Suprapubic skin (tissue), 4 donors: ENCODE results near the gene ATP2C2. TPM values are rescaled to one million over a fixed set of nuclear protein-coding genes. Genes with fewer than 3 reads are reported as not detected.

Experiments used
- DNase-seq, 2 donors: peaks; one replicate each; pipeline ENCODE4 v3.0.0-alpha.2; 2019; ENCODE audit warnings: low spot score in 2 of 2
- H3K27ac ChIP-seq: fragments of 200-600 bp; sonication (generic); one replicate; pipeline ENCODE4 v1.5.1; 2019
- H3K27me3 ChIP-seq: fragments of 200-600 bp; sonication (generic); one replicate; pipeline ENCODE4 v1.5.1; 2019
- H3K36me3 ChIP-seq: fragments of 200-600 bp; sonication (generic); one replicate; pipeline ENCODE4 v1.5.1; 2019
- H3K4me1 ChIP-seq: fragments of 200-600 bp; sonication (generic); one replicate; pipeline ENCODE4 v1.5.1; 2019
- H3K4me3 ChIP-seq: fragments of 200-600 bp; sonication (generic); one replicate; pipeline ENCODE4 v1.5.1; 2019; ENCODE audit warnings: mild to moderate bottlenecking
- H3K9me3 ChIP-seq: fragments of 200-600 bp; sonication (generic); one replicate; pipeline ENCODE4 v1.5.1; 2019
- EP300 ChIP-seq: sonication (generic); formaldehyde crosslinking; IDR thresholded peaks from one replicate; pipeline ENCODE4 v1.6.1; 2017; ENCODE audit warnings: antibody characterized with exemption
- POLR2A ChIP-seq, 2 donors: fragments of 450-650 bp; IDR thresholded peaks; one replicate each; pipeline ENCODE4 v1.6.1; 2017; ENCODE audit warnings: antibody characterized with exemption in 2 of 2, mild to moderate bottlenecking in 2 of 2, moderate library complexity in 2 of 2
- POLR2AphosphoS5 ChIP-seq, 3 donors: sonication (generic); formaldehyde crosslinking; IDR thresholded peaks; one replicate each; pipeline ENCODE4 v1.6.1; 2017; ENCODE audit warnings: antibody characterized with exemption in 3 of 3
- WGBS: methylation state at CpG from one replicate; pipeline ENCODE4 v1.1.5; 2018; 5-methylcytosine and 5-hydroxymethylcytosine counted together
- total RNA-seq, 4 donors: library from RNA; depleted of rRNA; stranded (reverse); fragments of >200 nt; gene quantifications; one replicate each; pipeline ENCODE4 v1.1.0, GENCODE V29; 2016
- TF ChIP-seq, protein P1 (sequence below), 2 donors: fragments of 200-600 bp in 1 of 2; fragments of 450-650 bp in 1 of 2; sonication (generic) in 1 of 2; IDR thresholded peaks; one replicate each; pipeline ENCODE4 v1.5.1; 2016 to 2019; ENCODE audit warnings: antibody characterized with exemption in 2 of 2, mild to moderate bottlenecking in 1 of 2, moderate library complexity in 1 of 2

ATP2C2 gene
- total RNA-seq, 4 donors from 2014 or later = 28.0 to 85.6 (median 40.3) TPM

DNA sequence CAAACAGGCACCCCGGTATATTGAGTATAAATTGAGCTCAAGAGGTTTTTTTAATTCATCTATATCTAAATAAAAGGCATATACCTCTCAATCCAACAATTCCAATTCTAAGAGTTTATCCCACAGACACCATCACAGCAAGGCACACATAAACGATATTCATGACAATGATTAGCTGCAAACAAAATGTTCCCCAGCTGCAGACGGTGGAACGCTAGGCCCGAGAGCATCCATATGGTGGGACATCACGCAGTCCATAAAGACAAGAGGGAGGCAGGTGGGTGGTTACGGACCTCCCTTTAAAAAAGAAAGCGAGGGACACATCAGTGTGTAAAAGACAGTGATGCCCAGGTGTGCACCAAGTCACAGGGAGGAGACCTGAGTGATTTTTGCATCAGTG lies 108.1 kb downstream of the ATP2C2 start:
- Histone ChIP-seq H3K4me1 (no peaks in the 10 kb centered on the region), H3K27ac (no peak overlapping the region), H3K9me3 (no peaks in the 10 kb centered on the region), H3K36me3 (peaks cover 28% of the 10 kb centered on the region), H3K27me3 (no peaks in the 10 kb centered on the region), H3K4me3 (no peak overlapping the region)
- peak in 1 of 2 donors; percentile 18 for DNase-seq
- no peak for TF ChIP-seq POLR2AphosphoS5 (IDR thresholded peaks at IDR 0.05)
- 92% methylated on average over 8 of the region's 8 CpGs for WGBS

DNA sequence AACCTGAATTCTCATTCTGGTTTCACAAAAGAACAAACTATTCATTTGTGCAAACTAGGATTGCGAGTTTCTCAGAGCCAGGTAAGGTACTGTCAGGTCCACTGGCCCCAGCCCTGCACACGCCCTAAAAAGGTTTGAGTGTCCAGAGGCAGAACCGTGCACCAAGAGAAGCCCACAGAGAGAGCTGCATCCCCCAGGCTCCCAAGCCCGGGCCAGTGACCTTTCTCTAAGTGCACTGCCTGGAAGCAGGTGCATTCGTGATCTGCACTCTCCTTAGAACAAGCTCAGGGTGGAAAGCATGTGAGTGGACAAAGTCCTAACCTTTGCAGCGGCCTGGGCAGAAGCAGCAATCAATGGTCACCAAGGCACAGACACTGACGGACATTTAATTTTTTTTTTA lies 109.3 kb downstream of the ATP2C2 start:
- DNase-seq = peak in 1 of 2 donors; percentile 50
- peaks cover 40% of the 10 kb centered on the region for H3K36me3 ChIP-seq
- 78% methylated on average over 7 of the region's 7 CpGs for WGBS
- TF ChIP-seq, protein P1, sequence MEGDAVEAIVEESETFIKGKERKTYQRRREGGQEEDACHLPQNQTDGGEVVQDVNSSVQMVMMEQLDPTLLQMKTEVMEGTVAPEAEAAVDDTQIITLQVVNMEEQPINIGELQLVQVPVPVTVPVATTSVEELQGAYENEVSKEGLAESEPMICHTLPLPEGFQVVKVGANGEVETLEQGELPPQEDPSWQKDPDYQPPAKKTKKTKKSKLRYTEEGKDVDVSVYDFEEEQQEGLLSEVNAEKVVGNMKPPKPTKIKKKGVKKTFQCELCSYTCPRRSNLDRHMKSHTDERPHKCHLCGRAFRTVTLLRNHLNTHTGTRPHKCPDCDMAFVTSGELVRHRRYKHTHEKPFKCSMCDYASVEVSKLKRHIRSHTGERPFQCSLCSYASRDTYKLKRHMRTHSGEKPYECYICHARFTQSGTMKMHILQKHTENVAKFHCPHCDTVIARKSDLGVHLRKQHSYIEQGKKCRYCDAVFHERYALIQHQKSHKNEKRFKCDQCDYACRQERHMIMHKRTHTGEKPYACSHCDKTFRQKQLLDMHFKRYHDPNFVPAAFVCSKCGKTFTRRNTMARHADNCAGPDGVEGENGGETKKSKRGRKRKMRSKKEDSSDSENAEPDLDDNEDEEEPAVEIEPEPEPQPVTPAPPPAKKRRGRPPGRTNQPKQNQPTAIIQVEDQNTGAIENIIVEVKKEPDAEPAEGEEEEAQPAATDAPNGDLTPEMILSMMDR (IDR thresholded peaks at IDR 0.05) = no peak
- TF ChIP-seq POLR2A (IDR thresholded peaks at IDR 0.05) = no peak
- no peak for TF ChIP-seq POLR2AphosphoS5 (IDR thresholded peaks at IDR 0.05)
- no peak for TF ChIP-seq EP300
- H3K9me3 ChIP-seq = no peaks in the 10 kb centered on the region
- H3K4me3 ChIP-seq = no peak overlapping the region
- H3K27me3 ChIP-seq = no peaks in the 10 kb centered on the region
- no peaks in the 10 kb centered on the region for H3K4me1 ChIP-seq
- H3K27ac ChIP-seq = no peak overlapping the region

GRCh38 chr16:84478172-84478947 lies 110.0 kb downstream of the ATP2C2 start:
- 84% methylated on average over 13 of the region's 13 CpGs for WGBS
- Histone ChIP-seq H3K36me3 (peaks cover 47% of the 10 kb centered on the region), H3K27me3 (no peaks in the 10 kb centered on the region), H3K9me3 (no peaks in the 10 kb centered on the region), H3K4me3 (no peak overlapping the region), H3K27ac (no peak overlapping the region), H3K4me1 (no peaks in the 10 kb centered on the region)
- TF ChIP-seq EP300 = no peak
- TF ChIP-seq, protein P1 (IDR thresholded peaks at IDR 0.05) = no peak
- no peak for TF ChIP-seq POLR2A (IDR thresholded peaks at IDR 0.05)
- no peak for TF ChIP-seq POLR2AphosphoS5 (IDR thresholded peaks at IDR 0.05)
- DNase-seq = peak in 1 of 2 donors; percentile 29

- 94% methylated on average over 9 of the region's 16 CpGs for WGBS
- H3K9me3 ChIP-seq = no peaks in the 10 kb centered on the region
- H3K4me1 ChIP-seq = peaks cover 3% of the 10 kb centered on the region
- peaks cover 58% of the 10 kb centered on the region for H3K36me3 ChIP-seq
- H3K27ac ChIP-seq = no peak overlapping the region
- DNase-seq = peak in 1 of 2 donors; percentile 63
- TF ChIP-seq, protein P1 (IDR thresholded peaks at IDR 0.05) = no peak
- no peak for TF ChIP-seq POLR2A (IDR thresholded peaks at IDR 0.05)
- TF ChIP-seq POLR2AphosphoS5 (IDR thresholded peaks at IDR 0.05) = no peak
- TF ChIP-seq EP300 = no peak
- H3K4me3 ChIP-seq = no peak overlapping the region
- no peaks in the 10 kb centered on the region for H3K27me3 ChIP-seq
These were observed 111.5 kb downstream of the ATP2C2 start for GRCh38 chr16:84479716-84480450.

DNA sequence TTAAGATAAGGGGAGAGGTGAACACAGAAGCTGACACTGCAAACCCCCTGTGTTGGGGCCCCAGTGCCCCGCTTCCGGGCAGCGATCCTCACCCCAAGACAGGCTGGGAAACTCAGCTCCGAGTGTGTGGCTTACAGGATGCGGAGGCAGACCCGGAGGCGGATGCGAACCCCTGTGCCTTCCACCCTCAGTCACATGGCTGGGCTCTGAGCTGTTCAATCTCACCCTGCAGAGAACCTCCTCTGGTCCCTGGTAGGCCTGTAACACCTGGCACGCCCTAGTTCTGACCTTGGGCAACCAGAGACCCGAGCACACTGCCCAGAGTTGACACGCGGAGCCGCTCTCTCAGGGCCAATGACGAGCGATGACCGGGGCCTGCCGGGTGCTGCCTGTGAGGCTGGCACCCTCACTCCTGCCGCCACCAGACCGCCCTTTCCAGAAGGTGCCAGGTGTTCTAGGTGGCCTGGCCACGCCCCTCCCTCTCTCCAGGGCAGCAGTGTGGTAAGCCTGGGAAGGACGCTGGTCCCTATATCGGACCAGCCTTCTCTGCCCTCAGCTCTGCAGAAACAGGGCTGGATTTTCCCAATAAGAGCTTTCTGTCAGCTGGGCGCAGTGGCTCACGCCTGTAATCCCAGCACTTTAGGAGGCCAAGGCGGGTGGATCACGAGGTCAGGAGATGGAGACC lies 112.9 kb downstream of the ATP2C2 start:
- peak in 1 of 2 donors; percentile 57 for DNase-seq
- Histone ChIP-seq H3K36me3 (peaks cover 68% of the 10 kb centered on the region), H3K27ac (no peak overlapping the region), H3K9me3 (no peaks in the 10 kb centered on the region), H3K27me3 (no peaks in the 10 kb centered on the region), H3K4me3 (no peak overlapping the region), H3K4me1 (peaks cover 3% of the 10 kb centered on the region)
- TF ChIP-seq EP300 = no peak
- TF ChIP-seq, protein P1 (IDR thresholded peaks at IDR 0.05) = no peak
- no peak for TF ChIP-seq POLR2A (IDR thresholded peaks at IDR 0.05)
- no peak for TF ChIP-seq POLR2AphosphoS5 (IDR thresholded peaks at IDR 0.05)
- 91% methylated on average over 14 of the region's 26 CpGs for WGBS
